Fibroblast of the aortic adventitia (primary cell): ENCODE results near the gene CLCNKA. TPM values are rescaled to one million over a fixed set of nuclear protein-coding genes. Genes with fewer than 3 reads are reported as not detected.

Experiments used
- DNase-seq: peaks from one replicate; pipeline ENCODE4 v3.0.0-alpha.2; 2010; ENCODE audit warnings: low read depth
- H3K4me3 ChIP-seq: 2 replicates; pipeline ENCODE4 v1.5.1; 2011; ENCODE audit warnings: low read depth, mild to moderate bottlenecking, control low read depth, low read length, moderate library complexity
- total RNA-seq: library from RNA; depleted of rRNA; stranded (reverse); fragments of >200 nt; gene quantifications from 2 replicates; pipeline ENCODE4 v1.2.3, GENCODE V29; 2012; ENCODE audit warnings: low replicate concordance
- TF ChIP-seq, protein P1 (sequence below): IDR thresholded peaks from 2 replicates; pipeline ENCODE4 v1.5.1; 2011; ENCODE audit warnings: mild to moderate bottlenecking, low read length, control low read depth, inconsistent platforms; ENCODE audit not compliant: insufficient read depth

CLCNKA gene
- total RNA-seq, 1 donor: 0.09 TPM

DNA sequence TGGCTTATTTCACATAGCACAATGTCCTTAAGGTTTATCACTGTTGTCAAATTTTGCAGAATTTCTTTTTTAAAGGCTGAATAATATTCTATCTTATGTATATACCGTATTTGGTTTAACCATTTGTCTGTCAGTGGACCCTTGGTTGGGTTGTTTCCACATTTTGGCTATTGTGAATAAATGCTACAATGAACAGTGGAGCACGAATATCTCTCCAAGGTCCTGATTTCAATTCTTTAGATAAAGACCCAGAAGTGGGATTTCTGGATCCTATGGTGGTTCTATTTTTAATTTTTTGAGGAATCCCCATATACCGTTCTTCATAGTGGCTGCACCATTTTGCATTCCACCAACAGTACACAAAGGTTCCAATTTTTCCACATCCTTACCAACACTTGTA is 40.2 kb upstream of the CLCNKA start:
- TF ChIP-seq, protein P1, sequence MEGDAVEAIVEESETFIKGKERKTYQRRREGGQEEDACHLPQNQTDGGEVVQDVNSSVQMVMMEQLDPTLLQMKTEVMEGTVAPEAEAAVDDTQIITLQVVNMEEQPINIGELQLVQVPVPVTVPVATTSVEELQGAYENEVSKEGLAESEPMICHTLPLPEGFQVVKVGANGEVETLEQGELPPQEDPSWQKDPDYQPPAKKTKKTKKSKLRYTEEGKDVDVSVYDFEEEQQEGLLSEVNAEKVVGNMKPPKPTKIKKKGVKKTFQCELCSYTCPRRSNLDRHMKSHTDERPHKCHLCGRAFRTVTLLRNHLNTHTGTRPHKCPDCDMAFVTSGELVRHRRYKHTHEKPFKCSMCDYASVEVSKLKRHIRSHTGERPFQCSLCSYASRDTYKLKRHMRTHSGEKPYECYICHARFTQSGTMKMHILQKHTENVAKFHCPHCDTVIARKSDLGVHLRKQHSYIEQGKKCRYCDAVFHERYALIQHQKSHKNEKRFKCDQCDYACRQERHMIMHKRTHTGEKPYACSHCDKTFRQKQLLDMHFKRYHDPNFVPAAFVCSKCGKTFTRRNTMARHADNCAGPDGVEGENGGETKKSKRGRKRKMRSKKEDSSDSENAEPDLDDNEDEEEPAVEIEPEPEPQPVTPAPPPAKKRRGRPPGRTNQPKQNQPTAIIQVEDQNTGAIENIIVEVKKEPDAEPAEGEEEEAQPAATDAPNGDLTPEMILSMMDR: no peak
- no peak for DNase-seq
- no peak overlapping the region for H3K4me3 ChIP-seq

GRCh38 chr1:15983275-15983674 is 38.6 kb upstream of the CLCNKA start:
- TF ChIP-seq, protein P1: no peak
- no peak for DNase-seq
- H3K4me3 ChIP-seq: no peak overlapping the region

DNA sequence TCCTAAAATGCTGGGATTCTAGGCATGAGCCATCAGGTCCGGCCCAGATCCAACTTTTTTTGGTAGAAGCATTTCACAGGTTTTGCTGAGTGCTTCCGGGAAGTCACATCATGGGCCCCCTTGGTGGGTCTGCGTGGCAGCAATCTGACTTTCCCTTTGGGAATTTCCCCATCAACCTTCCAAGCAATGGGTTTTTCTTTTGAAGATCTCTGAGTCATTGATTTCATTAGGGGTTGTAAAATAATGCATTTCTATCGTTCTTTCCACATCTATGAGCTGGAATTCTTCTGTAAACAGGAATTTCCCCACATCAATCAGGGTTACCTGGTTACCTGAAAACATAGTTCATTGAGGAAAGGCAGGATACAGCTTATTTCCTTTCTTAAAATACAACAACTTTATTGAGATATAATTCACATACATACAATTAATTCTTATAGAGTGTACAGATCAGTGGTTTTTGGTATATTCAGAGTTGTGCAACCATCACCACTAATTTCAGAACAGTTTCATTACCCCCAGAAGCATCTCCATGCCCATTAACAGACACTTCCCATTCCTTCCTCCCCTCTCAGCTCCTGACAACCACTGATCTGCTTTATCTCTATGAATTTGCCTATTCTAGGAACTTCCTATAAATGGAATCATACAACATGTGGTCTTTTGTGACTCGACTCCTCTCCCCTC is 36.1 kb upstream of the CLCNKA start:
- TF ChIP-seq, protein P1: no peak
- H3K4me3 ChIP-seq: no peak overlapping the region
- DNase-seq: no peak

DNA sequence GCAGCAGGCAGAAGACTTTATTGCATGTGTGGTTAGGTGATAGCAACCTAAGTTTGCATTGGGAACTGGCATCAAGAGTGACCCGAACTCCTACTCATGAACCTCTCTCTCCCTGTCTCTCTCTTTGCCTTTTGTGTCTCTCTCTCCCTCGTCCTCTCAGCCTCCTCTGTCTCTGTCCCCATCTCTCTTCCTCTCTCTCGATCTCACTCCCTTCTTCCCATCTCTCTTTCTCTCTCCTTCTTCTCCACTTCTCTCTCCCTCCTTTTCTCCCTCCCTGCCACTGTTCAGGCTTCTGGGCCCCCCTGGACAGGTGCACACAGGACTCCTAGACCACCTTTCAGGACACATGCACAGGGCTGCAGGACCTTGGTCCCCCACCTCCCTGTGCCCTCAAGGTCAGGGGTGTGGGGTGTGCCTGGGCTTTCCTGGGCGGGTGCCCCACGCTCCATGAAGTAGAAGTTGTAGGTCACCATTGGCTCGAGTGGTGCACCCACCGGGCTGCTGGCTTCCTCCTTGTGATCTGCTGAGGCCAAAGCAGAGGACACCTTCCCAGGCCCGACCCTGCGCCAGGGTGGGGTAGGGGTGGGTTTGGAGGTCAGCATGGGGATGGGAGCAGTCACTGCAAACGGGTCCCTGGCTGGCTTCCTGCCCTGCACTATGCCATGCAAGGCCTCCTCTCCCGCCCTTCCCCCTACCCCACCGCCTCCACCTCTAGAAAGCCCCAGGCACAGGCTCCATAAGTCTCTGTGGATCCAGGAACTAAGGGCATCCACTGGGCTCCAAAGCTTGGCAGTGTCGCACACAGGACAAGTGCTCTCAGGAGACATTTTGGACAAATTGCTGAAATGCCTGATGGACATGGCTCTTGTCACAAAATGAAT is 32.7 kb upstream of the CLCNKA start:
- TF ChIP-seq, protein P1: no peak
- DNase-seq: no peak
- H3K4me3 ChIP-seq: no peak overlapping the region

- TF ChIP-seq, protein P1: no peak
- no peak for DNase-seq
- H3K4me3 ChIP-seq: no peak overlapping the region
Measured at GRCh38 chr1:15989776-15990175, 32.1 kb upstream of the CLCNKA start.

GRCh38 chr1:15991427-15992186 is 30.2 kb upstream of the CLCNKA start:
- no peak for DNase-seq
- TF ChIP-seq, protein P1: no peak

More at GRCh38 chr1:15991427-15992186, 30.2 kb upstream of the CLCNKA start:
- H3K4me3 ChIP-seq: no peak overlapping the region
